Measurements from ENCODE around the gene ORMDL1.
A peak's percentile ranks its signal among the peaks of the same experiment; 100 is the strongest.

ORMDL1 gene

DNA sequence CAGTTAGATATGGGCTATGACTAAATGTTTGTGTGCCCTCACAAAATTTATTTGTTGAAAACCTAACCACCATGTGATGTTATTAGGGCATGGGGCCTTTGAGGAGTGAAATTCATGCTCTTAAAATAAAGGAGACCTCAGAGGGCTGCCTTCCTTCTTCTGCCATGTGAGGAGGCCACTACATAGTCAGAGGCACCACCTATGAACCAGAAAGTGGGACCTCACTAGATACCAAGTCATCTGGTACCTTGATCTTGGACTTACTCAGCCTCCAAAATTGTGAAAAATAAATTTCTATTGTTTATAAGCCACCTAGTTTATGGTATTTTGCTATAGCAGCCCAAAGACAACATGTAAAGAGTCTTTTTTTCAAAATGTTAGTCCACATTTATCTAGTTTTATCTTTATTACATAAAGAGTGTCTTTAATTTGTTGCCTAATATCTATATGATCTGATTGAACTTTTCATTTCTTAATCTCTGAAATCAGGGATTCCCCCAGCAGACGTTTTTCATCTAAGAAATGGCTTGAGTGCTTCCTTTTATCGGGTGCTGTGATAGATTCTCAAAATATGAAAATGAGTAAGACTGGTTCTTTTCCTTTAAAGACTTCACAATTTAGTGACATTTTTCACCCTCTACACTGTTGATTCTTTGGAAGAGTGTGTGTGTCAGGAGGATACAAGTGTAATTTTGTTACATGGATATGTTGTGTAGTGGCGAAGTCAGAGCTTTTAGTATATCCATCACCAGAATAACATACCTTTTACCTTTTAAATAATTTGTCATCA is 34.3 kb upstream of the ORMDL1 start:
- H2BK120ac ChIP-seq (ENCODE audit: low read depth, low read length): no peak overlapping the region
- no peak overlapping the region for H2BK5ac ChIP-seq (ENCODE audit: low read depth, low read length, poor library complexity, severe bottlenecking)
- peaks cover 4 to 26% of the 10 kb centered on the region in 2 experiments for H3K36me3 ChIP-seq (ENCODE audit: control insufficient read depth in 1 of 2, insufficient read depth in 2 of 2, low read depth in 1 of 2, low read length in 2 of 2)
- H3K18ac ChIP-seq (ENCODE audit: low read depth in 1 of 2, low read length in 2 of 2): no peak overlapping the region
- no peak overlapping the region for H4K8ac ChIP-seq (ENCODE audit: low read length)
- no peaks in the 10 kb centered on the region for H3K27me3 ChIP-seq (ENCODE audit: control insufficient read depth in 1 of 2, insufficient read depth in 1 of 2, low read length in 2 of 2)
- no peak overlapping the region for H3K4ac ChIP-seq (ENCODE audit: low read depth in 1 of 2, low read length in 2 of 2)
- H2BK15ac ChIP-seq (ENCODE audit: low read depth, poor library complexity, severe bottlenecking): no peak overlapping the region
- H3K9me3 ChIP-seq (ENCODE audit: control insufficient read depth, low read length): peaks cover 6% of the 10 kb centered on the region
- H2BK12ac ChIP-seq (ENCODE audit: low read length in 2 of 2): no peak overlapping the region
- no peak overlapping the region for H3K4me3 ChIP-seq (ENCODE audit: insufficient read depth in 1 of 2, low read depth in 1 of 2, low read length in 2 of 2)
- H3K79me1 ChIP-seq (replicated peaks; ENCODE audit: low read length, poor library complexity, severe bottlenecking): peaks cover 8% of the 10 kb centered on the region
- peaks cover 2% of the 10 kb centered on the region for H3K4me1 ChIP-seq (ENCODE audit: control insufficient read depth, insufficient read depth, low read depth, low read length)
- DNase-seq: no peak
- H3K27ac ChIP-seq (ENCODE audit: low read length, poor library complexity, severe bottlenecking): no peak overlapping the region
- no peak overlapping the region for H3K4me2 ChIP-seq (ENCODE audit: low read length, poor library complexity, severe bottlenecking)
- no peak overlapping the region for H4K91ac ChIP-seq (ENCODE audit: low read length)
- H2AK5ac ChIP-seq (ENCODE audit: low read length, severe bottlenecking): no peak overlapping the region
- no peak overlapping the region for H2AFZ ChIP-seq (ENCODE audit: low read depth, low read length)
- no peak overlapping the region for H3K23ac ChIP-seq (ENCODE audit: low read length in 2 of 2)
- no CpG with 5 or more reads among the region's 3 CpGs for WGBS
- H3K9ac ChIP-seq (ENCODE audit: low read length): peak overlapping the region; percentile 47
- H3K14ac ChIP-seq (ENCODE audit: low read length in 2 of 2): no peak overlapping the region

DNA sequence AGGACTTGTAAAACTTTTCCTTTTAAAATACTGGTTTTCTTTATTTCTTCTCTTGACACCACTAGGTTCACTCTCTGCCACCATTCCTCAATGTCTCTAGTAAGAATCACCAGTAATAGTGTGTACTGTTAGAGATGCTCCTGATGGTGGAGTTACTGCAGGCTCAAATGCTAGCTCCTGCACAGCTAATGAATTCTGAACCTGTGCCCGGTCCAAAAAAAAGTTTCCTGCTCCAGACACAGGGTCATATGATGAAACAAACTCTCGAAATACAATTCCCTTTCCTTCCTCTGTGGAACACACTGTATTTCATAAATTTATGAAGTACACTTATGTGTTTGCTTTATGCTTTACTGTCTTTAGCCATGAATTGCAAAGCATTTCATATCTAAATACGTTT is 19.3 kb upstream of the ORMDL1 start:
- Histone ChIP-seq H3K4me3 (ENCODE audit: insufficient read depth in 1 of 2, low read depth in 1 of 2, low read length in 2 of 2) (no peak overlapping the region), H2BK15ac (ENCODE audit: low read depth, poor library complexity, severe bottlenecking) (no peak overlapping the region), H3K18ac (ENCODE audit: low read depth in 1 of 2, low read length in 2 of 2) (no peak overlapping the region), H2BK5ac (ENCODE audit: low read depth, low read length, poor library complexity, severe bottlenecking) (no peak overlapping the region), H3K9ac (ENCODE audit: low read length) (no peak overlapping the region), H4K8ac (ENCODE audit: low read length) (no peak overlapping the region), H3K27me3 (ENCODE audit: control insufficient read depth in 1 of 2, insufficient read depth in 1 of 2, low read length in 2 of 2) (no peaks in the 10 kb centered on the region), H3K4me1 (ENCODE audit: control insufficient read depth, insufficient read depth, low read depth, low read length) (peaks cover 4% of the 10 kb centered on the region), H3K23ac (ENCODE audit: low read length in 2 of 2) (no peak overlapping the region), H3K9me3 (ENCODE audit: control insufficient read depth, low read length) (no peaks in the 10 kb centered on the region), H2AFZ (ENCODE audit: low read depth, low read length) (no peak overlapping the region), H3K4me2 (ENCODE audit: low read length, poor library complexity, severe bottlenecking) (no peak overlapping the region), H3K14ac (ENCODE audit: low read length in 2 of 2) (no peak overlapping the region), H4K91ac (ENCODE audit: low read length) (no peak overlapping the region), H3K79me1 (replicated peaks; ENCODE audit: low read length, poor library complexity, severe bottlenecking) (peaks cover 14% of the 10 kb centered on the region), H3K4ac (ENCODE audit: low read depth in 1 of 2, low read length in 2 of 2) (no peak overlapping the region), H2BK120ac (ENCODE audit: low read depth, low read length) (no peak overlapping the region), H2AK5ac (ENCODE audit: low read length, severe bottlenecking) (no peak overlapping the region), H2BK12ac (ENCODE audit: low read length in 2 of 2) (no peak overlapping the region), H3K27ac (ENCODE audit: low read length, poor library complexity, severe bottlenecking) (no peak overlapping the region), H3K36me3 (ENCODE audit: control insufficient read depth in 1 of 2, insufficient read depth in 2 of 2, low read depth in 1 of 2, low read length in 2 of 2) (peaks cover 3 to 62% of the 10 kb centered on the region in 2 experiments)
- DNase-seq: no peak
- WGBS: no CpG with 5 or more reads among the region's 3 CpGs

DNA sequence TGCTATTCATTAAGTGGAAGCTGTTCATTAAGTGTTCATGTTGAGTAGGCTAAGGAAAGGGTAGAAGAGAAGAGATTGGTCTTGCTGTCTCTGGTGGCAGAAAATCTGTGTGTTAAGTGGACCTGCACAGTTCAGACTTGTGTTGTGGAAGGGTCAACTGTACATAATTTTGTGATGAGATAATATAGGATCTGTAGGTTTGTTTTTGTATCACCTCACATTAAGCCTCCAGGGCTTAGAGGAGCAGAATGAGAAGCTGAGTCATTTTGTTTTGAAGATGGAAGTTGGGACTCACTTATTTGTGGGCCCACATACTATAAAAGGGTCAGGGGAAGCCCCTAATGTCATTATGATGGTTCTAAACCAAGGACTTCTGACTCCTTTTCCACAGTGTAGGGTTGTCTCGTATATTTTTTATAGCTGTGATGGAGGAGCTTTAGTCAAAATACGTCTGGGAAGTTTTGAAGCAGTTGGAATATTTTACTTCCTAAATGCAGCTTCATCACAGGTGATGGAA is 18.3 kb upstream of the ORMDL1 start:
- peaks cover 4% of the 10 kb centered on the region for H3K4me1 ChIP-seq (ENCODE audit: control insufficient read depth, insufficient read depth, low read depth, low read length)
- H3K23ac ChIP-seq (ENCODE audit: low read length in 2 of 2): no peak overlapping the region

DNA sequence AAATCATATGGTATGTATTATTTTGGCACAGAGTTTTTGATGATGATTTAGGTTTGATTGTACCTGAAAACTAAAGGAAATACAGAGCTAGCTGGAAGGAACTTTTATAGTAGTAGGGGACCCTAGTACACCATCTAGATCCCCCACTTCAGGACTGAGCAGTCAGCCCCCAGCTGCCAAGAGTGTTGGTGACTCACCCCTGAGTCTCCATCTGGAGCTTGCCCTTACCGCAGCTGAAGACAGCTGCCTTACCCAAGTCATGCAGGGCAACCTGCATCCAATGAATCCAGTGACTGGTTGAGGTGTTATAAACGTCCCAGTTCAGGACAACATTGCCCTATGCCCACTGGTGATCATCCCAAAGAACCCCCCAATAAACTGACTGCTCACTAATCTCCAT is 15.4 kb upstream of the ORMDL1 start:
- Histone ChIP-seq H3K79me1 (replicated peaks; ENCODE audit: low read length, poor library complexity, severe bottlenecking) (peaks cover 13% of the 10 kb centered on the region), H3K14ac (ENCODE audit: low read length in 2 of 2) (no peak overlapping the region), H2AK5ac (ENCODE audit: low read length, severe bottlenecking) (peak overlapping the region; percentile 68), H4K8ac (ENCODE audit: low read length) (no peak overlapping the region), H2BK5ac (ENCODE audit: low read depth, low read length, poor library complexity, severe bottlenecking) (no peak overlapping the region), H3K27ac (ENCODE audit: low read length, poor library complexity, severe bottlenecking) (peak overlapping the region; percentile 42), H3K4me3 (ENCODE audit: insufficient read depth in 1 of 2, low read depth in 1 of 2, low read length in 2 of 2) (no peak overlapping the region), H2AFZ (ENCODE audit: low read depth, low read length) (no peak overlapping the region), H2BK12ac (ENCODE audit: low read length in 2 of 2) (no peak overlapping the region), H4K91ac (ENCODE audit: low read length) (no peak overlapping the region), H3K18ac (ENCODE audit: low read depth in 1 of 2, low read length in 2 of 2) (no peak overlapping the region), H3K23ac (ENCODE audit: low read length in 2 of 2) (no peak overlapping the region), H3K36me3 (ENCODE audit: control insufficient read depth in 1 of 2, insufficient read depth in 2 of 2, low read depth in 1 of 2, low read length in 2 of 2) (peaks cover 3 to 58% of the 10 kb centered on the region in 2 experiments), H3K4ac (ENCODE audit: low read depth in 1 of 2, low read length in 2 of 2) (no peak overlapping the region), H3K9me3 (ENCODE audit: control insufficient read depth, low read length) (no peaks in the 10 kb centered on the region), H3K27me3 (ENCODE audit: control insufficient read depth in 1 of 2, insufficient read depth in 1 of 2, low read length in 2 of 2) (no peaks in the 10 kb centered on the region), H2BK15ac (ENCODE audit: low read depth, poor library complexity, severe bottlenecking) (no peak overlapping the region), H3K4me1 (ENCODE audit: control insufficient read depth, insufficient read depth, low read depth, low read length) (peaks cover 4% of the 10 kb centered on the region), H2BK120ac (ENCODE audit: low read depth, low read length) (no peak overlapping the region), H3K9ac (ENCODE audit: low read length) (peak overlapping the region; percentile 10), H3K4me2 (ENCODE audit: low read length, poor library complexity, severe bottlenecking) (no peak overlapping the region)
- peak; percentile 77 for DNase-seq
- 12% methylated on average over 2 of the region's 2 CpGs for WGBS

More for the DNA sequence above, 18.3 kb upstream of the ORMDL1 start:
- no peak overlapping the region for H2BK12ac ChIP-seq (ENCODE audit: low read length in 2 of 2)
- WGBS: 95% methylated on average over 2 of the region's 2 CpGs
- H4K8ac ChIP-seq (ENCODE audit: low read length): no peak overlapping the region
- no peak for DNase-seq
- H3K18ac ChIP-seq (ENCODE audit: low read depth in 1 of 2, low read length in 2 of 2): no peak overlapping the region
- no peak overlapping the region for H2BK15ac ChIP-seq (ENCODE audit: low read depth, poor library complexity, severe bottlenecking)
- peaks cover 0 to 55% of the 10 kb centered on the region in 2 experiments for H3K36me3 ChIP-seq (ENCODE audit: control insufficient read depth in 1 of 2, insufficient read depth in 2 of 2, low read depth in 1 of 2, low read length in 2 of 2)
- H3K9ac ChIP-seq (ENCODE audit: low read length): no peak overlapping the region
- H4K91ac ChIP-seq (ENCODE audit: low read length): no peak overlapping the region
- H3K27me3 ChIP-seq (ENCODE audit: control insufficient read depth in 1 of 2, insufficient read depth in 1 of 2, low read length in 2 of 2): no peaks in the 10 kb centered on the region
- no peak overlapping the region for H2AFZ ChIP-seq (ENCODE audit: low read depth, low read length)
- no peak overlapping the region for H2AK5ac ChIP-seq (ENCODE audit: low read length, severe bottlenecking)
- peaks cover 12% of the 10 kb centered on the region for H3K79me1 ChIP-seq (replicated peaks; ENCODE audit: low read length, poor library complexity, severe bottlenecking)
- no peaks in the 10 kb centered on the region for H3K9me3 ChIP-seq (ENCODE audit: control insufficient read depth, low read length)
- no peak overlapping the region for H2BK5ac ChIP-seq (ENCODE audit: low read depth, low read length, poor library complexity, severe bottlenecking)
- no peak overlapping the region for H3K4me2 ChIP-seq (ENCODE audit: low read length, poor library complexity, severe bottlenecking)
- no peak overlapping the region for H3K14ac ChIP-seq (ENCODE audit: low read length in 2 of 2)
- no peak overlapping the region for H3K4ac ChIP-seq (ENCODE audit: low read depth in 1 of 2, low read length in 2 of 2)
- H2BK120ac ChIP-seq (ENCODE audit: low read depth, low read length): no peak overlapping the region
- H3K4me3 ChIP-seq (ENCODE audit: insufficient read depth in 1 of 2, low read depth in 1 of 2, low read length in 2 of 2): no peak overlapping the region
- no peak overlapping the region for H3K27ac ChIP-seq (ENCODE audit: low read length, poor library complexity, severe bottlenecking)
